ENCODE measurements around the gene CDCP1. TPM values are rescaled to one million over a fixed set of nuclear protein-coding genes. Genes with fewer than 3 reads are reported as not detected.

The CDCP1 gene
- 1 to 10 TPM; 6.2 to 7.1 TPM for total RNA-seq

DNA sequence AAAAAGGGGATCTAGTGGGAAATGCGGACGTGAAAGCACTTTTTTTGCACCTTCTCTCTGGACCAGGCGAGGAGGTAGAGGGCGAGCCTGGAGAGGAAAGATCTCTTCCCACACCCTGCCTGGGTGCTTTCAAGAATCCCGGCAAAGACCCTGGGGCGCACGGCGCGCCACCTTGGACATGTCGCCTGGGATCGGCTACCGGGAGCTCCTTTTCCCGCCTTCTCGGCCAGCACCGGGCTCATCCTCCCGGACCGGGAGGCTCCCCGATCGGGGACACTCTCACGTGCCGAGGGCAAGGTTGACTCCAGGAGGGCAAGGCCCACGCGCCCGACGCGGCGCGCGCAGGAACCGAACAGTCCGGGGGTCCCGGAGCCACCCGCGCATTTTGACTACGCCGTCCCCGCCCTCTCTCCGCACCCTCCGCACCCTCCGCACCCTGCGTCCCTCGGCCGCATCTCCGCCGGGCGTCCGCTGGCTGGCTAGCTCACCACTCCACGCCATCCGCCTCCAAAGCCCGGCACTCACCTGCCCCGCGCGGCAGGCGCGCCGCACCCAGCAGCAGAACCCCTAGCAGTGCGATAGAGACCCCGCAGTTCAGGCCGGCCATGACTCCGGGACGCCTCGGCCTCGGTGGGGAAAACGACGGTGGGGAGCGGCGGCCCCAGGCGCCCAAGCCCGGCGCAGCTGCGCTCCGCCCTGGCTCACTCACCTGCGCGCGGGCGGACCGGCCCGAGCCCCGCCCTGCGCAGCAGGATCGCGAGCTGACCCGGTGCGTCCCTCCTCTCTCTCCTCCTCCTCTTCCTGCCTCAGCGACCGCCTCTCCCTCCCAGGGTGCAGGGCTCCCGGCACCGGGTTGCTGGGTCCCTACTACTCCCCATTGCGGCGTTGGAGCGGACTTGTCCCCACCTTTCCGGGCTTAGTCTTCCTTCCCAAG lies at the start of gene CDCP1:
CDCP1 (minus strand) TSS at position 698 of the 934 bp plus-strand sequence; CDS start at position 607, 91 bp downstream.

Other genes starting within 250 kb of the CDCP1 start
- 10 to 100 TPM; 42.8 to 50.8 TPM for gene ZDHHC3, start 170.2 kb downstream of the CDCP1 start, total RNA-seq
- 10 to 100 TPM; 42.3 to 44.1 TPM for gene EXOSC7, start 170.1 kb downstream of the CDCP1 start, total RNA-seq
- under 1 TPM; 0.33 to 0.41 TPM for gene CLEC3B, start 120.1 kb downstream of the CDCP1 start, total RNA-seq
- not detected for gene TMEM158, start 79.9 kb upstream of the CDCP1 start, total RNA-seq
- 10 to 100 TPM; 19.3 to 21.1 TPM for gene LARS2, start 242.2 kb upstream of the CDCP1 start, total RNA-seq

Data from activated naive CD4-positive, alpha-beta T cell treated with anti-CD3 and anti-CD28 coated beads, Interleukin-2, amount 10 ng/mL, durations not matched to agents 5 hours and 36 hours (primary cell).